T-cell (primary cell): ENCODE measurements around the gene MAZ. TPM values are rescaled to one million over a fixed set of nuclear protein-coding genes. Genes with fewer than 3 reads are reported as not detected.

ENCODE experiments used
- ATAC-seq, 4 experiments: fragments of 200-7000 bp in 3 of 4; fragments of 150-1000 bp in 1 of 4; cut with Tn5 transposase; replicated peaks in 1 of 4; 1 replicate in 3 of 4; 2 replicates in 1 of 4; pipeline ENCODE4 v1.10.0; 2021; ENCODE audit warnings: moderate library complexity in 3 of 4, mild to moderate bottlenecking in 2 of 4, moderate number of reproducible peaks in 1 of 4
- CTCF ChIA-PET, 2 donors: fragments of 300-600 bp; sonication (Branson Sonifier 250); formaldehyde crosslinking; loops; one replicate each; lab custom pipeline; 2022; ENCODE audit warnings: antibody characterized with exemption in 2 of 2; lab: Charles Lee
- POLR2A ChIA-PET, 2 donors: fragments of 300-600 bp; sonication (Branson Sonifier 250); formaldehyde crosslinking; loops; one replicate each; lab custom pipeline; 2022; ENCODE audit warnings: antibody characterized with exemption in 2 of 2; lab: Charles Lee
- DNase-seq, 35 experiments: peaks; one replicate each; pipeline versions ENCODE4 v3.0.0 to v3.0.0-alpha.2; 2013 to 2023
- H3K27ac ChIP-seq: one replicate; pipeline ENCODE4 v1.5.1; 2013; ENCODE audit warnings: low read length
- H3K27me3 ChIP-seq, 2 experiments: replicated peaks in 1 of 2; 1 replicate in 1 of 2; 2 replicates in 1 of 2; pipeline versions ENCODE4 v1.6.1 to v1.7.0; 2013; ENCODE audit warnings: low read length in 1 of 2, mixed read lengths in 1 of 2; ENCODE audit not compliant: control insufficient read depth in 2 of 2, insufficient read depth in 2 of 2; ENCODE audit errors: extremely low read depth in 1 of 2
- H3K36me3 ChIP-seq, 2 donors: 1 replicate in 1 of 2; 2 replicates in 1 of 2; pipeline versions ENCODE4 v1.6.1 to v1.7.0; 2013; ENCODE audit warnings: low read length in 1 of 2; ENCODE audit not compliant: control insufficient read depth in 2 of 2, insufficient read depth in 1 of 2; ENCODE audit errors: extremely low read depth in 1 of 2
- H3K4me1 ChIP-seq, 2 experiments: 1 replicate in 1 of 2; 2 replicates in 1 of 2; pipeline versions ENCODE4 v1.6.1 to v1.7.0; 2013; ENCODE audit warnings: low read length in 2 of 2, mixed read lengths in 1 of 2; ENCODE audit not compliant: insufficient read depth in 2 of 2, control insufficient read depth in 1 of 2; ENCODE audit errors: extremely low read depth in 1 of 2
- H3K4me3 ChIP-seq, 2 donors: 1 replicate in 1 of 2; 2 replicates in 1 of 2; pipeline versions ENCODE4 v1.5.1 to v1.7.0; 2013; ENCODE audit warnings: mild to moderate bottlenecking in 2 of 2, low read length in 1 of 2, moderate library complexity in 1 of 2; ENCODE audit not compliant: control insufficient read depth in 1 of 2; ENCODE audit errors: extremely low read depth in 1 of 2
- H3K9me3 ChIP-seq: 2 replicates; pipeline ENCODE4 v1.7.0; 2013
- H3K27ac Mint-ChIP-seq, 2 donors: one replicate each; pipeline ENCODE4 v1.8.0; 2020 to 2021; ENCODE audit warnings: mild to moderate bottlenecking in 2 of 2, mixed read lengths in 2 of 2
- H3K27me3 Mint-ChIP-seq, 2 donors: one replicate each; pipeline ENCODE4 v1.8.0; 2021 to 2022; ENCODE audit warnings: mixed read lengths in 2 of 2
- H3K36me3 Mint-ChIP-seq: one replicate; pipeline ENCODE4 v1.8.0; 2021; ENCODE audit warnings: mixed read lengths
- H3K4me1 Mint-ChIP-seq, 3 donors: one replicate each; pipeline ENCODE4 v1.8.0; 2020 to 2022; ENCODE audit warnings: mixed read lengths in 3 of 3, mild to moderate bottlenecking in 1 of 3
- H3K4me3 Mint-ChIP-seq, 3 donors: one replicate each; pipeline ENCODE4 v1.8.0; 2020 to 2022; ENCODE audit warnings: mild to moderate bottlenecking in 3 of 3, mixed read lengths in 3 of 3, moderate library complexity in 3 of 3
- H3K9me3 Mint-ChIP-seq, 3 donors: one replicate each; pipeline ENCODE4 v1.8.0; 2020 to 2022; ENCODE audit warnings: mixed read lengths in 3 of 3
- WGBS: methylation state at CpG from one replicate; pipeline ENCODE4 v1.1.5; 2013; ENCODE audit warnings: missing lambda C conversion rate; ENCODE audit not compliant: insufficient coverage; 5-methylcytosine and 5-hydroxymethylcytosine counted together
- total RNA-seq, 35 experiments: library from RNA in 6 of 35; stranded (reverse) in 6 of 35; fragments of 120-200 nt in 1 of 35; gene quantifications; one replicate each; pipeline versions ENCODE4 v1.2.1 to v1.2.4 and lab custom pipeline; 2013 to 2026

Gene MAZ
- total RNA-seq, 5 donors from 2014 or later (not counting 1 experiment from before 2014, with no cell fraction given), result 240 to 326 (median 305) TPM

DNA sequence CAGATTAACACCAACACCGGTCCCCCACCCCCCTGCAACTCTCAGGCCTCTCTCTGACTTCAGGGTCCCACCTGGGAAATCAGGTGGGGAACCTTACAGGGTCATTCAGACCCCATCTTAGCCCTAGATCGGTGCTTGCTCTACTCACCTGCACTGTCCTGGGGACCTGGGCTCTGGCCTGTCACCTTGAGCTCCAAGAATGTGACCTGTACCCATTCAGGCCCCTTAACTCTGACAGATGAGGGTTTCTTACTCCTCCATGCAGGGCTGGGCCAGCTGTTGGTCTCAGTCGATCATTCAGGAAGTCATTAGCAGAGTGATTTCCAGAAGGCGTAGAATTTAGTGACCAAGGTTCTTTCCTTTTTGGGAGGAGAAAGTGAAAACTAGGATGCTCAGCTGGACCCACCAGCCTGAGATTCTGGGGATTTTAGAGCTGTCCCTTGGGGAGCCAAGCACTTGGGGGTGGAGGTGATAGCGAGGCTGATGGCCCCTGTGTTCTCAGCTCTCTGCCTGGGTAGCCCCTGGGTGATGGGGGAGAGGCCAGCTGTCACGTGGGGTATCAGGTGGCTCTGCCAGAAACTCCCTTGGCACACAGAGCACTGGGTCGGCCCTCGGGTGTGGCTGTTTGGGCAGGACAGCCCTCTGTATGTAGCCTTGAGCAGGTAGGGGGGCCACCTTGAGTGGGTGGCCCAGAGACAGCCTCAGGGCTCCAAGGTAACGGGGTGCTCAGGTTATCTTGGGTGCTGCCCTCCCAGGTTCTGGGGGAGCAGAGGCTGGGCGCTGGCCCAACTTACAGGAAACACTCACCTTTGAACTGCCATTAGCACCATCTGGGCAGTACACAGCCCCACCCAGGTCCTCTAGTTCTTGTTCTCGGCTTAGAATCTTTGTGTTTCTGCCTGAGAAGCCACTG lies 14.7 kb downstream of the MAZ start:
- Histone ChIP-seq H3K36me3 (peaks cover 4 to 21% of the 10 kb centered on the region in 2 donors), H3K4me1 (peaks cover 36 to 92% of the 10 kb centered on the region in 2 experiments), H3K9me3 (no peaks in the 10 kb centered on the region), H3K4me3 (peak overlapping the region; percentile 55 to 93), H3K27me3 (no peaks in the 10 kb centered on the region), H3K27ac (peak overlapping the region; percentile 80)
- ATAC-seq (peak; percentile 1 to 31 (median 8)), DNase-seq (peak in 17 of 35 experiments; percentile 25 to 68 (median 47))
- peak overlapping the region; percentile 96 for H3K27ac Mint-ChIP-seq
- no peaks in the 10 kb centered on the region for H3K27me3 Mint-ChIP-seq
- peaks cover 74 to 85% (median 78%) of the 10 kb centered on the region in 3 donors for H3K4me1 Mint-ChIP-seq
- no peaks in the 10 kb centered on the region for H3K9me3 Mint-ChIP-seq
- WGBS, result 2% methylated on average over 7 of the region's 11 CpGs
- peak overlapping the region; percentile 94 to 98 (median 95) for H3K4me3 Mint-ChIP-seq
- ChIA-PET POLR2A (no interaction called here), CTCF (interaction anchor here in 1 of 2 donors (0.6 to 2.7 kb wide), 7 partner anchors 11 to 120 kb away, joined by 3 to 13 read pairs (median 4); partner anchors contain the start of gene KIF22)
- H3K36me3 Mint-ChIP-seq, result peaks cover 16% of the 10 kb centered on the region

DNA sequence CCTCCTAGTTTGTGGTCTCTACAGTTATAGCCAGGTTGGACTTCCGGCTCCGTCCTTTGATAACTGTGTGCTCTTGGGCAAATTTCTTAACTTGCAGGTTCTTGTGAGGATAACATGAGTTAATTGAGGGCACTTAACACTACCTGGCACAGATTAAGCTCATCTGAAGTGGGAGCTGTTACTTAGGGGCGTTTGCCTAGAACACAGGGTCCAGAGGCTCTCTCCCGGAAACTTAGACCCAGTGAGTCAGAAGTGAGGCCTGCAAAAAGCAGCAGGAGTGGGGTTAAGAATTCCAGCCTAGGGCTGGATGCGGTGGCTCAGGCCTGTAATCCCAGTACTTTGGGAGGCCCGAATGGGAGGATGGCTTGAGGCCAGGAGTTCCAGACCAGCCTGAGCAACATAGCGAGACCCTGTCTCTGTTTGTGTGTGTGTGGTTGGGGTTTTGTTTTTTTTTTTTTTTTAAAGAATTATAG lies 15.3 kb downstream of the MAZ start:
- WGBS, result 60% methylated on average over 5 of the region's 7 CpGs
- CTCF ChIA-PET, result interaction anchor here in 1 of 2 donors (0.5 to 2.7 kb wide), 6 partner anchors 12 to 121 kb away, joined by 3 to 13 read pairs (median 4); no protein-coding TSS in a partner anchor
- peak overlapping the region; percentile 80 for H3K27ac ChIP-seq
- Mint-ChIP-seq H3K4me1 (peaks cover 80 to 89% (median 84%) of the 10 kb centered on the region in 3 donors), H3K4me3 (peak overlapping the region; percentile 94 to 98 (median 95)), H3K9me3 (no peaks in the 10 kb centered on the region), H3K27ac (peak overlapping the region; percentile 96), H3K36me3 (peaks cover 16% of the 10 kb centered on the region), H3K27me3 (no peaks in the 10 kb centered on the region)
- H3K9me3 ChIP-seq, result no peaks in the 10 kb centered on the region
- H3K4me3 ChIP-seq, result peak overlapping the region; percentile 55 to 93
- H3K4me1 ChIP-seq, result peaks cover 41 to 97% of the 10 kb centered on the region in 2 experiments
- H3K27me3 ChIP-seq, result no peaks in the 10 kb centered on the region
- ATAC-seq, result no peak
- POLR2A ChIA-PET, result interaction anchor here (0.6 kb wide), 4 partner anchors 90 to 797 kb away, joined by 3 to 6 read pairs (median 4); partner anchors contain the start of gene HIRIP3 (in 1 of the 2)
- H3K36me3 ChIP-seq, result peaks cover 4 to 22% of the 10 kb centered on the region in 2 donors
- no peak for DNase-seq

DNA sequence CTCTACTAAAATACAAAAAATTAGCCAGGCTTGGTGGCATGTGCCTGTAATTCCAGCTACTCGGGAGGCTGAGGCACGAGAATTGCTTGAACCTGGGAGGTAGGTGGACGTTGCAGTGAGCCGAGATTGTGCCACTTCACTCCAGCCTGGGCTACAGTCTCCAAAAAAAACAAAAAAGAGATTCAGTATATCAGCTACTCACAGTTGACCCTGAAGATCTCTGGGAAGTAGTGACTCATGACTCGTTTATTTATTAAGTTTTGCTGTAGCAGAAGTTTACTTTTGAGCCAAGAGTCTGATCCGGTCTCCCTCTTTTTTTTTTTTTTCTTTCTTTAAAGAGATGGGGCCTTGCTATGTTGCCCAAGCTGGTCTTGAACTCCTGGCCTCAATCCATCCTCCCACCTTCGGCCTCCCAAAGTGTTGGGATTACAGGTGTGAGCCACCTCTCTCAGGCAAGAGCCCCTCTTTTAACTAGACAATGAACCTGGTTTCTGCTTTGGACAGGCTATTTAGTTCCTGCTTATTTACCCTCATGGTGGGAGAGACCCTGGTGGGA lies 18.3 kb downstream of the MAZ start:
- Mint-ChIP-seq H3K9me3 (no peaks in the 10 kb centered on the region), H3K27me3 (no peaks in the 10 kb centered on the region), H3K4me3 (peak overlapping the region; percentile 46 to 79 (median 47)), H3K4me1 (peaks cover 77 to 93% (median 83%) of the 10 kb centered on the region in 3 donors), H3K27ac (peak overlapping the region; percentile 96), H3K36me3 (peaks cover 4% of the 10 kb centered on the region)
- 100% methylated on average over 1 of the region's 7 CpGs for WGBS
- ATAC-seq (no peak), DNase-seq (no peak)
- H3K27ac ChIP-seq, result no peak overlapping the region
- peaks cover 0 to 6% of the 10 kb centered on the region in 2 donors for H3K36me3 ChIP-seq
- peaks cover 49 to 96% of the 10 kb centered on the region in 2 experiments for H3K4me1 ChIP-seq
- no peaks in the 10 kb centered on the region for H3K9me3 ChIP-seq
- POLR2A ChIA-PET, result interaction anchor here in 1 of 2 donors (0.7 kb wide), 1 partner anchor 92 kb away, joined by 5 read pairs; no protein-coding TSS in a partner anchor
- CTCF ChIA-PET, result no interaction called here
- H3K27me3 ChIP-seq, result no peaks in the 10 kb centered on the region
- no peak overlapping the region for H3K4me3 ChIP-seq

DNA sequence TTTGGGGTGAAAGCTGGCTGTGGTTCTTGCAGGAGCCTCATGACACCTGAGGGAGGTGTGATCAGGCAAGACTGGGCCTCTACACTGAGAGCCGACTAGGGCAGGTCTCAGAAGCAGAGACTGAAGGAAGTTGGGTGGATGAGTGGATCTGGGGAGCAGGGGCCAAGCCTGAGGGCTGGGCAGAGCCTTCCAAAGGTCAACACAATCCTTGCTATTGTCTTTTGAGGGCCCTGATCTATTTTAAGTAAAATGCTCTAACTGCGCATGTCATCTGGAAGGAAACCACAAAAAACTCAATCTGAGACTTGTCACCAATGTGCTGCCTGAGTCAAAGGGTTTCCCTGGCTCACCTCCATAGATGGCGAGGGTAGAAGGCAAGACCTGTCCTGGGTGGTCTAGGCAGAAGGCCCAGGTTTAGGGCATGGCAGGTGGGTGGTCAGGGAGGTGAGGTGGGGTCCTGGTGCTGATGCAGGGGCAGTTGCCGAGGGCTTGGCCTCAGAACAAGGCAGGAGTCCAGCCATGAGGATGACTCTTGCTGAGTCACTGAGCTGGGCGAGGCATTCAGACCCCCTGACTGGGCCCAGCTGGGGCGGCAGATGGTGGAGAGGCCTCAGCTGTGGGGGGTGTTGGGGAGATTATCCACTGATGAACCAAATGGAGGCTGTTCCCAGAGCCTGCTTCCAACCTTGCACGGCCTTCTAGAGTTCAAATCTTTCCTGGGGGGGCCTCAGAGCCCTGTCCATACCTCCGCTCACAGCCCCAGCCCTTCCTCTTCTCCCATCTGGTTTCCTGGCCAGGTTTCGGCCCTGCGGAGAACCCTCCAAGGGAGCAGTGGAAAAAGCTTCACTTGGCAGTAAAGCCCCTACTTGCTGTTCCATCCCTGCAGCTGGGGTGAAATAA lies 19.1 kb downstream of the MAZ start:
- no peaks in the 10 kb centered on the region for H3K9me3 Mint-ChIP-seq
- ChIA-PET POLR2A (no interaction called here), CTCF (interaction anchor here in 1 of 2 donors (0.7 to 2.3 kb wide), 2 partner anchors 8 to 23 kb away, joined by 3 to 7 read pairs; no protein-coding TSS in a partner anchor)
- Histone ChIP-seq H3K9me3 (no peaks in the 10 kb centered on the region), H3K4me3 (no peak overlapping the region), H3K27me3 (no peaks in the 10 kb centered on the region), H3K36me3 (peaks cover 0 to 11% of the 10 kb centered on the region in 2 donors), H3K27ac (peak overlapping the region; percentile 46), H3K4me1 (peaks cover 45 to 97% of the 10 kb centered on the region in 2 experiments)
- ATAC-seq, result peak in 3 of 4 experiments; percentile 22 to 25 (median 24)
- H3K27ac Mint-ChIP-seq, result peak overlapping the region; percentile 96
- WGBS, result 53% methylated on average over 7 of the region's 10 CpGs
- no peaks in the 10 kb centered on the region for H3K36me3 Mint-ChIP-seq
- peak in 4 of 35 experiments; percentile 22 to 55 (median 30) for DNase-seq
- H3K4me3 Mint-ChIP-seq, result peak overlapping the region; percentile 46 to 79 (median 47)
- no peaks in the 10 kb centered on the region for H3K27me3 Mint-ChIP-seq
- peaks cover 71 to 94% (median 85%) of the 10 kb centered on the region in 3 donors for H3K4me1 Mint-ChIP-seq

DNA sequence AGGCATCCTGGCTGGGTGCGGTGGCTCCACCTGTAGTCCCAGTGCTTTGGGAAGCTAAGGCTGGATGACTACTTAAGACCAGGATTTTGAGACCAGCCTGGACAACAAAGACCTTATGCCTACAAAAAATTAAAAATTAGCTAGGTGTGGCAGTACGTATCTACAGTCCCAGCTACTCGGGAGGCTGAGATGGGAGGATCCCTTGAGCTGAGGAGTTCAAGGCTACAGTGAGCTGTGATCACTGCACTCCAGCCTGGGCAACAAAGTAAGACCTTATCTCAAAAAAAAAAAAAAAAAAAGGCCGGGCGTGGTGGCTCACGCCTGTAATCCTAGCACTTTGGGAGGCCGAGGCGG lies 20.0 kb downstream of the MAZ start:
- Mint-ChIP-seq H3K4me3 (peak overlapping the region; percentile 68 to 79 (median 76)), H3K9me3 (no peaks in the 10 kb centered on the region), H3K27me3 (no peaks in the 10 kb centered on the region), H3K36me3 (no peaks in the 10 kb centered on the region), H3K4me1 (peaks cover 70 to 92% (median 85%) of the 10 kb centered on the region in 3 donors), H3K27ac (peak overlapping the region; percentile 96)
- CTCF ChIA-PET, result interaction anchor here (0.7 to 2.5 kb wide), 6 partner anchors 9 to 22 kb away, joined by 3 to 7 read pairs (median 6); partner anchors contain the start of gene PAGR1 (in 1 of the 2)
- no peaks in the 10 kb centered on the region for H3K27me3 ChIP-seq
- POLR2A ChIA-PET, result interaction anchor here (0.6 to 1.0 kb wide), 2 partner anchors 19 to 104 kb away, joined by 3 to 10 read pairs; no protein-coding TSS in a partner anchor
- H3K9me3 ChIP-seq, result no peaks in the 10 kb centered on the region
- H3K4me3 ChIP-seq, result no peak overlapping the region
- DNase-seq, result no peak
- peaks cover under 1 to 21% of the 10 kb centered on the region in 2 donors for H3K36me3 ChIP-seq
- ATAC-seq, result no peak
- H3K4me1 ChIP-seq, result peaks cover 42 to 94% of the 10 kb centered on the region in 2 experiments
- WGBS, result no CpG with 5 or more reads among the region's 8 CpGs
- H3K27ac ChIP-seq, result peak overlapping the region; percentile 46
